ENCODE results near the gene QDPR.
"Not testable (repeated sequence)": the region's sequence is repeated elsewhere in the genome, so short reads cannot be mapped to it uniquely, and the experiment has no call there.

The QDPR gene

DNA sequence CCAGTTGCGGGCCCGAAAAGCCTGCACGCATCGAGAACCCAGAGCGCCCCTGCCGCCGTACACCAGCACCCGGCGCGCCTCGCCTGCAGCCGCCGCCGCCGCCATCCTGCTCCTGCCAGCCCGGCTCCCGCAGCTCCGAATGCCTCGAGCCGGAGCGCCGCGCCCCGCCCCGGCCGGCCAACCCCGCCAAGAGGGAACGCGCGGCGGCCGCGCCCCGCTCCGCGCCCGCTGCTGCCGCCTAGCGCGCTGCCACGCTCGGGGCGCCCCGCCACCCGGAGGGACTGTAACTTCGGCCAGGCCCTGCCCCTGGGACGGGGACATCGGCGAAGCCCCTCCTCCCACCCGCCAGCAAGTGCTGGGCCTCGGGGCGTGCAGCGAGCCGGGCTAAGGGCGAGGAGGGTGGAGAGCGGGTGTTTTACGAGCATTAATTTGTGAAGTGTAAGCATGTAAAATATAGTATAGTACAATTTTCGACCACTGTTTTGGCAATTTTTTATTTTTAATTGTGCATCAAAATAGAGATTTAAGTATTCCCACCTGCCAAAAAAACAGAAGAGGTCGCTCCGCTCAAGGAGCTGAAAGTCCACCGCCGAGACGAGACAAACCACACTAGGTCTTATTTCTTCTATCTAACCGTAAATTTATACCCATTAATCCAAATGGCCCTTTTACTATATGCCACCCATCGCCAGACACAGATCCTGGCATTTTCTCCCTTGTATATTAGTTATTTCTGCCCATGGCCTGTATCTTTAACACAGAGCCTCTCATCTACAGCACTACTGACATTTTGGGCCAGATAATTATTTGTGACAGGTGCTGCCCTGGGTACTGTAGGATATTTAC, at the start of gene QDPR:
Gene QDPR, minus strand, starts transcription at position 141 of the 846 bp plus-strand sequence. Its CDS starts 36 bp downstream, at position 105.
- no peak for FAIRE-seq

GRCh38 chr4:17561195-17561909, 49.5 kb upstream of the QDPR start:
- FAIRE-seq: no peak

- FAIRE-seq: no peak
These were observed 48.3 kb upstream of the QDPR start for GRCh38 chr4:17560065-17560673.

- FAIRE-seq: no peak
These were observed 47.8 kb upstream of the QDPR start for GRCh38 chr4:17559709-17560048.

GRCh38 chr4:17558941-17559708, 47.2 kb upstream of the QDPR start:
- no peak for FAIRE-seq

DNA sequence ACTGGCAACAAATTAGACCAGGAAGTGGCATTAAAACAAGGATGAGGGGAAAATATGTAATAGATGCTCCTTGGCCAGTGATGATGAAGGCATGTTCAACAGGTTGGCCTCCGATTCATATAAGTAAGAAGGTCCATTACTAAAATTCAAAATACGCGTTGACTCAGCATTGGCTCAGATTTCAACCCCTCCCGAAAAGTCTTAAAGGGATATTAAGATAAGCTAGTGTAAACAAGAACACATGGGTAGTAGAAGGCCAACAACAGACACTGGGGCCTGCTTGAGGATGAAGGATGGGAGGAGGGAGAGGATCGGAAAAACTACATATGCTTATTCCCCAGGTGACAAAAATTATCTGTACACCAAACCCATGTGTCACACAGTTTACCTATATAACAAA, 46.0 kb upstream of the QDPR start:
- no peak for FAIRE-seq

- no peak for FAIRE-seq
These were observed 44.6 kb upstream of the QDPR start for GRCh38 chr4:17556498-17556897.

DNA sequence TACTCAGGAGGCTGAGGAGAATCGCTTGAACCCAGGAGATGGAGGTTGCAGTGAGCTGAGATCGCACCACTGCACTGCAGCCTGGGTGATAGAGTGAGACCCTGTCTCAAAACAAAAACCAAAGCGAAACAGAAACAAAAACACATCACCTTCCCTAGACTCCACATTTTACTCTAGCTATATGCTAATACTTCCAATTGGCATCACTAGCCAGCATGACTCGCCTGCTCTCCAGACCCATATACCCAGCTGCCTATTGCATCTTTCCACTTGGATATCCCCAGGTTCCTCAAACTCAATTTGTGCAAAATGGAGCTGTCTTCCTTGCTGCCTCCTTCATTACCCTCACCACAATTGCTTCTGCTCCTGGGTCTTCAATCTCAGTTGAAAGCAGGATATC, 42.7 kb upstream of the QDPR start:
- FAIRE-seq: no peak

DNA sequence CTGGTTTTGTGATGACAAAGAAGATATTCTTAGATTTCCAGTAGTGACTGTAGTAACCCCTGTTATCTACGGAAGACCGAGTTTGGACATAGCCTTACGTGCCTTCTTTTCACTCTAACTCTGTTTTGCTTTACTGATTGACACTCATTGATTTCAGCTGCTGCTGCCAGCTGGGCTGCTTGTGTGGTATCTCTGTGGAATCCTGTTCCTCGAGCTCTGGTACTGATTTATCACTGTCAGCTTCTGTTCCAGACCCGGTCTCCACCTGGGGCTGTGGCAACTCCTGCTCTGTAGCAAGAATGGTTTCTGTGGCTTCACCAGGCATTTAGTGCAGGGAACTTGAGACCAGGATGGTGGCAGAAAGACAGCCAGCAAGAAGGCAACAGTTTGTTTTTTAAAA, 40.5 kb upstream of the QDPR start:
- no peak for FAIRE-seq

GRCh38 chr4:17550549-17550948, 38.7 kb upstream of the QDPR start:
- no peak for FAIRE-seq

DNA sequence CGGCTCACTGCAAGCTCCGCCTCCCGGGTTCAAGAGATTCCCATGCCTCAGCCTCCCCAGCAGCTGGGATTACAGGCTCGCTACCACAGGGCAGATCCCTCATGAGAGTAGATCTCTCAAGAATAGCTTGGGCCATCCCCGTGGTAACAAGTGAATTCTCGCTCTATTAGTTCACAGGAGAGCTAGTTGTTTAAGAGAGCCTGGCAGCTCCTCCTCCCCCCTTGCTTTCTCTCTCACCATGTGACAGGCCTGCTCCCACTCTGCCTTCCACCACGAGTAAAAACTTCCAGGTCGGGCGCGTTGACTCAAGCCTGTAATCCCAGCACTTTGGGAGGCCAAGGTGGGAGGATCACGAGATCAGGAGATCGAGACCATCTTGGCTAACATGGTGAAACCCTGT, 34.8 kb upstream of the QDPR start:
- FAIRE-seq: no peak

DNA sequence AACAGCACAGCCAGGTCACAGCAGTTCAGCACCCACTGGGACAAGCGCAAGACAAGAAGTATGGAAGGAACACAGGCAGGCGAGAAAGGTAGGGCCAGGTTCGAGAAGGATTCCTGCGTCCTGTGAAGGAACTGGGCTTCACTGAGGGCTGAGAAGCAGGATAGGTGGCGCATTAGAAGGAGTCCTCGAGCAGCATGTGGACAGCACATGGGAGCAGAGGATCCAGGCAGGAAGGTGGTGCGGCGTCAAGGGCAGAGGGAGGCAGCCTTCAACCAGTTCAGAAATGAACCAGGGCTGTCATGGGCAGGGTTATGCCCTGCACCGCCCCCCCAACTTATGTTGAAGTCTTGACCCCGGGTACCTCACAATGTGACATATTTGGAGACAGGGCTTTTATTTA, 34.3 kb upstream of the QDPR start:
- no peak for FAIRE-seq

DNA sequence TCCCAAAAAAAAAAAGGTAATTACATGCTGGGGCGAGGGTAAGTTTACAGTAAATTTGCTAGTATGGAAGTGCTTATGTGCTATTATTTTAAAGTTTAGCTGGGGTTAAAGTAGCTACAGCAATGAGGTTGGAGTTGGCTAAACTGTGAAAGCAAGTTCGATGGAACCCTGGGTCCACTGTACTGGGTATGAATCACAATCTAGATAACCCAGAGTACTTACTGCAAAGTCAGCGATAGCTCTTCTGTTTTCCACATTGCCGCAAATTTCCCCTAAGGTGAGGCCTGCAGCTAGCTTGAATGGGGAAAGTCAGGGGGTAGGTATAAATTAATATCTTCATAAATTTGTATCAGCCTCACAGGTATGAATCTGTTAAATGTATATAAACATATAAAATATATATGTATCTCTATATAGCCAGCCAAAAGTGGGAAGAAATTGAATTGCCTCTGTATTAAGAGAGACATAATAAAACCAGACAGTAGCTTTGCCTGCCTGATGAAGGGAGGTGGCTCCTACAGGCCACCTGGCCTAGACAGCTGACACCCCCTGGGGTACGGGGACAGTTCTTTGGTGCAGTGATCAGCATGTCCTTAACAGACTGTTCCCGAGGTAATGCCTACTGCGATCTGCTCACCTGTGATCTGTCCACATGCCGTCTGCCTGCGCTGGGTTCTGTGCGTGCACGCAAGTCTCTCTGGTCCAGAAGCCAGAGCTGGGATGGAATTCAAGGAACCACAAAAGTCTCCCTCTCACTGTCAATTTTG, 33.7 kb upstream of the QDPR start:
- FAIRE-seq: no peak

GRCh38 chr4:17544831-17545234, 32.9 kb upstream of the QDPR start:
- FAIRE-seq: no peak

GRCh38 chr4:17544205-17544604, 32.3 kb upstream of the QDPR start:
- FAIRE-seq: no peak

DNA sequence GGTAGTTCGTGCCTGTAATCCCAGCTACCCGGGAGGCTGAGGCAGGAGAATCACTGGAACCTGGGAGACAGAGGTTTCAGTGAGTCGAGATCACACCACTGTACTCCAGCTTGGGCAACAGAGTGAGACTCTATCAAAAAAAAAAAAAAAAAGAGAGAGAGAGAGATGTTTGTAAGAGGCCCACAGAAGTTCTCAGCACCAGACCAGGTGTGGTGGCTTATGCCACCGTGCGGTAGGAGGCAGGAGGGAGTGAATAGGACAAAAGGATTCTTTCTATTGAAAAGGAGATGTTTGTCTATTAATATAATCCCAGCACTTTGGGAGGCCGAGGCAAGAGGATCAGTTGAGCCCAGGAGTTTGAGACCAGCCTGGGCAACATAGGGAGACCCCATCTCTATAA, 25.2 kb upstream of the QDPR start:
- not testable (repeated sequence) for FAIRE-seq

- no peak for FAIRE-seq
These were observed 24.0 kb upstream of the QDPR start for GRCh38 chr4:17535906-17536305.

DNA sequence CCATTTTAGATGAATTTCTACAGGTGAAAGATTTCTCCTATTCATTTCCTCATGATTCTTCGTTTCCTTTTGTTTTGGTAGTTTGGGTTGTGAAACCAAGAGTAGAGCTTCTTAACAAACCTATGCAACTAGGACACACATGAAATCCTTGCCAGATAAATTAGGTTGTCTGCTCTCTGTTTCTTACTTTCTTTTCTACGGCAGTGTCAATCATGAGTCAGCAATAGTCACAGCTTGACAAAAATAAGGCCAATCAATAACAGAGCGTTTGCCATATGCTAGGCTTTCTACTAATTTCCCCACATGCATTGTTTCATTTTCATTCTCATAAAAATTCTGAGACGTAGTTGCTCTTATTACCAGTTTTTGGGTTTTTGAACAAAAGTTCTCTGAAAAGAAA, 23.4 kb upstream of the QDPR start:
- no peak for FAIRE-seq

GRCh38 chr4:17534705-17535104, 22.8 kb upstream of the QDPR start:
- no peak for FAIRE-seq

DNA sequence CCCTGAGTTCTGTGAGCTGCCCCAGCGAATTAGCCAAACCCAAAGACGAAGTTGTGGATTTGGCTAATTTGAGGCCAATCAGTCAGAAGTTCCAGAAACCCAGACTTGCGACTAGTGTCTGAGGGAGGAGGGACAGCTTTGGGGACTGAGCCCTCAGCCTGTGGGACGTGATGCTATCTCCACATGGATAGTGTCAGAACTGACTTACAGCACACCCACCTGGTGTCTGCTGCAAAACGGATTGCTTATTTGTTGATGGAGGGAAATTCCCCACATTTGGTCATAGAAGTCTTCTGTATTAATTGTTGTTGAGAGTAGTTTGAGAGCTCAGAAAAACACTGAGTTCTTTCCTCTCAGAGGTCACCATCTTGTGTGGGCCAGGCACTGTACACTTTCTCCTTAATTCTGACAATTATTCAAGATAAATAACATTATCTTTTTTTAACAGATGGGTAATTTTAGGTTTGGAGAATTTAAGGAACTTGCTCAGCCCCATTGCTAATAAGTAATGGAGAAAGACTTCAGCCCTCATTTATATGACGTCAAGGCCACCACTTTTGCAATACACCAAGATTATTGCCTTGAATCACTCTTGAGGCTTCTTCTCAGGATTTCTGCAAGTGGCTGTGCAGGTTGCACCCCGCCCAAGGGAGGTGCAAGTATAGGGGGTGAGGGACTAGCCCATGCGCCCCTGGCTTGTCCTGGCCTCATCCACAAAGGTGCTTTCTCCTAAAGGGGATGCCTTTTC, 19.8 kb upstream of the QDPR start:
- FAIRE-seq: no peak

- no peak for FAIRE-seq
These were observed 16.8 kb upstream of the QDPR start for GRCh38 chr4:17528551-17529165.
